HepG2 (cell line): ENCODE data around the gene TJP3. TPM values are rescaled to one million over a fixed set of nuclear protein-coding genes. Genes with fewer than 3 reads are reported as not detected.

ENCODE experiments used
- CEBPB ChIP-seq: IDR thresholded peaks from 2 replicates; pipeline ENCODE4 v1.6.1; 2011; ENCODE audit warnings: low read depth, low read length, improper control_type of control experiment, borderline replicate concordance
- CEBPZ ChIP-seq: IDR thresholded peaks from 2 replicates; pipeline ENCODE4 v1.6.1; 2012; ENCODE audit warnings: low read length, improper control_type of control experiment
- GABPA ChIP-seq, 2 experiments: IDR thresholded peaks; 2 replicates each; pipeline ENCODE4 v1.6.1; 2011 to 2016; ENCODE audit warnings: low read depth in 2 of 2, low read length in 1 of 2, missing biosample characterization in 1 of 2, missing genetic modification characterization in 1 of 2
- HINFP ChIP-seq: sonication (generic); formaldehyde crosslinking; IDR thresholded peaks from 2 replicates; pipeline ENCODE4 v1.4.0; 2020; ENCODE audit warnings: low read depth, mild to moderate bottlenecking, missing genetic modification reagents
- KMT2A ChIP-seq: sonication (generic); formaldehyde crosslinking; IDR thresholded peaks from 2 replicates; pipeline ENCODE4 v1.4.0; 2020; ENCODE audit warnings: missing genetic modification reagents
- MYPOP ChIP-seq: sonication (generic); formaldehyde crosslinking; IDR thresholded peaks from 2 replicates; pipeline ENCODE4 v1.8.1; 2023; ENCODE audit warnings: mild to moderate bottlenecking, moderate library complexity, missing genetic modification reagents
- PBX3 ChIP-seq: sonication (generic); formaldehyde crosslinking; IDR thresholded peaks from 2 replicates; pipeline ENCODE4 v1.8.1; 2023; ENCODE audit warnings: missing genetic modification reagents, inconsistent platforms, borderline replicate concordance
- PHB2 ChIP-seq: fragments of 450-650 bp; IDR thresholded peaks from 2 replicates; pipeline ENCODE4 v1.6.1; 2018; ENCODE audit not compliant: partially characterized antibody
- RFX5 ChIP-seq: IDR thresholded peaks from 2 replicates; pipeline ENCODE4 v1.6.1; 2011; ENCODE audit warnings: low read depth, low read length, improper control_type of control experiment
- TERF1 ChIP-seq: sonication (generic); formaldehyde crosslinking; IDR thresholded peaks from 2 replicates; pipeline ENCODE4 v1.8.0; 2022; ENCODE audit warnings: mild to moderate bottlenecking, missing genetic modification reagents, moderate library complexity
- ZMYM2 ChIP-seq: sonication (generic); formaldehyde crosslinking; IDR thresholded peaks from 2 replicates; pipeline ENCODE4 v1.8.0; 2022; ENCODE audit warnings: mild to moderate bottlenecking, missing genetic modification reagents
- ZMYM3 ChIP-seq: sonication (generic); formaldehyde crosslinking; IDR thresholded peaks from 2 replicates; pipeline ENCODE4 v1.5.1; 2020; ENCODE audit warnings: mild to moderate bottlenecking, missing genetic modification reagents
- ZNF292 ChIP-seq: sonication (generic); formaldehyde crosslinking; IDR thresholded peaks from 2 replicates; pipeline ENCODE4 v1.8.1; 2022; ENCODE audit warnings: mild to moderate bottlenecking, low read depth, missing genetic modification reagents, borderline replicate concordance
- ZNF574 ChIP-seq: sonication (generic); formaldehyde crosslinking; IDR thresholded peaks from 2 replicates; pipeline ENCODE4 v1.4.0; 2020; ENCODE audit warnings: missing genetic modification reagents
- ZNF576 ChIP-seq: sonication (generic); formaldehyde crosslinking; IDR thresholded peaks from 2 replicates; pipeline ENCODE4 v1.4.0; 2020; ENCODE audit warnings: mild to moderate bottlenecking, missing genetic modification reagents
- ZNF782 ChIP-seq: sonication (generic); formaldehyde crosslinking; IDR thresholded peaks from 2 replicates; pipeline ENCODE4 v1.4.0; 2020; ENCODE audit warnings: missing genetic modification reagents, mild to moderate bottlenecking, borderline replicate concordance
- polyA plus RNA-seq, 8 experiments: library from polyadenylated mRNA; depleted of rRNA in 3 of 8; stranded (reverse) in 7 of 8; unstranded in 1 of 8; fragments of >200 nt; fragmentation: Illumina TruSeq in 4 of 8; extraction: Trizol in 4 of 8; gene quantifications; 2 replicates each; pipeline versions ENCODE4 v1.2.1 to v1.2.3, GENCODE V29; 2011 to 2016; ENCODE audit warnings: low read depth in 4 of 8, missing spikeins in 1 of 8, mixed read lengths in 1 of 8; ENCODE audit not compliant: insufficient read depth in 1 of 8
- total RNA-seq, 5 experiments: library from RNA; depleted of rRNA; stranded (reverse); fragments of >200 nt; fragmentation: Illumina TruSeq; extraction: Trizol; gene quantifications; 2 replicates each; pipeline ENCODE4 v1.2.3, GENCODE V29; 2016; ENCODE audit warnings: low read depth in 1 of 5

TJP3 gene
- total and polyA plus RNA-seq, 2 of the 13 experiments (the other 11 are each of a cell fraction or from before 2014, with no cell fraction given), result 2.3 to 21.5 TPM

GRCh38 chr19:3665681-3666544, 42.3 kb upstream of the TJP3 start (continued):
- TF ChIP-seq ZNF576 (CRISPR knock-in tag) (no peak), ZNF292 (CRISPR knock-in tag) (0 out of 2 replicates have a peak, but pooled peaks have one; percentile 33), CEBPB (no peak), GABPA (IDR thresholded peaks at IDR 0.05; ENCODE audit: low read depth, low read length) (no peak), GABPA (CRISPR knock-in tag; IDR thresholded peaks at IDR 0.05; ENCODE audit: low read depth) (no peak), ZNF782 (CRISPR knock-in tag) (no peak), ZMYM3 (CRISPR knock-in tag) (peak; percentile 55; the same call in 1 of the 2 replicates), ZMYM2 (CRISPR knock-in tag) (no peak), CEBPZ (no peak), TERF1 (CRISPR knock-in tag) (no peak), MYPOP (no peak), KMT2A (CRISPR knock-in tag) (no peak), PBX3 (CRISPR knock-in tag) (no peak), ZNF574 (CRISPR knock-in tag) (no peak), RFX5 (no peak), HINFP (CRISPR knock-in tag) (no peak), PHB2 (no peak)
